SK-N-SH treated with all-trans-retinoic acid at 6 μM for 48 hours (cell line): ENCODE data around the gene NUDT16.

Experiments
- ATAC-seq: fragments of 200-7000 bp; cut with Tn5 transposase; 3 replicates; pipeline ENCODE4 v1.9.1; 2020; ENCODE audit warnings: mild to moderate bottlenecking, moderate library complexity
- ARNTL ChIP-seq: fragments of 450-650 bp; formaldehyde crosslinking; IDR thresholded peaks from 2 replicates; pipeline ENCODE4 v1.5.0; 2020; ENCODE audit warnings: low read depth, mild to moderate bottlenecking, moderate library complexity, borderline replicate concordance
- BACH2 ChIP-seq: fragments of 250-450 bp; sonication (Bioruptor Pico); IDR thresholded peaks from 2 replicates; pipeline ENCODE4 v1.9.0; 2021; ENCODE audit warnings: mild to moderate bottlenecking, borderline replicate concordance
- CREB5 ChIP-seq: fragments of 250-450 bp; sonication (Bioruptor Pico); IDR thresholded peaks from 2 replicates; pipeline ENCODE4 v1.5.1; 2020; ENCODE audit warnings: low read depth, mild to moderate bottlenecking, moderate library complexity
- CSDC2 ChIP-seq: fragments of 250-450 bp; sonication (Bioruptor Pico); IDR thresholded peaks from 2 replicates; pipeline ENCODE4 v1.5.0; 2020; ENCODE audit warnings: mild to moderate bottlenecking, moderate library complexity
- CSRNP3 ChIP-seq: fragments of 250-450 bp; sonication (Bioruptor Pico); IDR thresholded peaks from 2 replicates; pipeline ENCODE4 v1.5.1; 2021; ENCODE audit warnings: mild to moderate bottlenecking, moderate library complexity
- ESRRG ChIP-seq: fragments of 250-450 bp; sonication (Bioruptor Pico); IDR thresholded peaks from 2 replicates; pipeline ENCODE4 v1.6.1; 2021; ENCODE audit warnings: mild to moderate bottlenecking
- GLIS3 ChIP-seq: fragments of 250-450 bp; sonication (Bioruptor Pico); IDR thresholded peaks from 2 replicates; pipeline ENCODE4 v1.5.0; 2020; ENCODE audit warnings: mild to moderate bottlenecking, moderate library complexity
- ISL1 ChIP-seq: fragments of 250-450 bp; sonication (Bioruptor Pico); IDR thresholded peaks from 2 replicates; pipeline ENCODE4 v2.1.2; 2022; ENCODE audit warnings: mild to moderate bottlenecking, moderate library complexity
- OSR1 ChIP-seq: fragments of 250-450 bp; sonication (Bioruptor Pico); IDR thresholded peaks from 2 replicates; pipeline ENCODE4 v1.8.0; 2022; ENCODE audit warnings: moderate library complexity, mild to moderate bottlenecking, inconsistent platforms
- POU6F1 ChIP-seq: fragments of 250-450 bp; sonication (Bioruptor Pico); IDR thresholded peaks from 2 replicates; pipeline ENCODE4 v1.8.0; 2021; ENCODE audit warnings: low read depth, mild to moderate bottlenecking, moderate library complexity, borderline replicate concordance
- PPARA ChIP-seq: fragments of 250-450 bp; sonication (Bioruptor Pico); IDR thresholded peaks from 2 replicates; pipeline ENCODE4 v1.5.0; 2020; ENCODE audit warnings: mild to moderate bottlenecking, borderline replicate concordance
- RARB ChIP-seq: fragments of 250-450 bp; sonication (Bioruptor Pico); IDR thresholded peaks from 2 replicates; pipeline ENCODE4 v1.8.0; 2021; ENCODE audit warnings: mild to moderate bottlenecking, moderate library complexity
- SNAI2 ChIP-seq: fragments of 250-450 bp; sonication (Bioruptor Pico); IDR thresholded peaks from 2 replicates; pipeline ENCODE4 v1.5.0; 2020; ENCODE audit warnings: mild to moderate bottlenecking, moderate library complexity
- TCF4 ChIP-seq: fragments of 250-450 bp; sonication (Bioruptor Pico); IDR thresholded peaks from 2 replicates; pipeline ENCODE4 v1.8.0; 2021; ENCODE audit warnings: mild to moderate bottlenecking, moderate library complexity, borderline replicate concordance
- TOX ChIP-seq: fragments of 250-450 bp; sonication (Bioruptor Pico); IDR thresholded peaks from 2 replicates; pipeline ENCODE4 v1.8.0; 2021; ENCODE audit warnings: mild to moderate bottlenecking, moderate library complexity, borderline replicate concordance
- ZC3H10 ChIP-seq: fragments of 250-450 bp; sonication (Bioruptor Pico); IDR thresholded peaks from 2 replicates; pipeline ENCODE4 v1.5.1; 2021; ENCODE audit warnings: mild to moderate bottlenecking, moderate library complexity
- ZFP3 ChIP-seq: fragments of 250-450 bp; sonication (Bioruptor Pico); IDR thresholded peaks from 2 replicates; pipeline ENCODE4 v1.5.0; 2020; ENCODE audit warnings: mild to moderate bottlenecking, moderate library complexity
- ZFP30 ChIP-seq: fragments of 450-650 bp; formaldehyde crosslinking; IDR thresholded peaks from 2 replicates; pipeline ENCODE4 v1.5.0; 2022; ENCODE audit warnings: mild to moderate bottlenecking, moderate library complexity
- ZNF565 ChIP-seq: fragments of 450-650 bp; formaldehyde crosslinking; conservative IDR thresholded peaks from 2 replicates; pipeline ENCODE4 v1.5.0; 2020; ENCODE audit warnings: low read depth, mild to moderate bottlenecking, moderate library complexity
- ZNF70 ChIP-seq: fragments of 450-650 bp; formaldehyde crosslinking; IDR thresholded peaks from 2 replicates; pipeline ENCODE4 v1.5.0; 2020; ENCODE audit warnings: mild to moderate bottlenecking, moderate library complexity
- TF ChIP-seq, protein P1 (sequence below): fragments of 250-450 bp; sonication (Bioruptor Pico); IDR thresholded peaks from 2 replicates; pipeline ENCODE4 v1.8.0; 2020; ENCODE audit warnings: mild to moderate bottlenecking, moderate library complexity, borderline replicate concordance

NUDT16 gene

DNA sequence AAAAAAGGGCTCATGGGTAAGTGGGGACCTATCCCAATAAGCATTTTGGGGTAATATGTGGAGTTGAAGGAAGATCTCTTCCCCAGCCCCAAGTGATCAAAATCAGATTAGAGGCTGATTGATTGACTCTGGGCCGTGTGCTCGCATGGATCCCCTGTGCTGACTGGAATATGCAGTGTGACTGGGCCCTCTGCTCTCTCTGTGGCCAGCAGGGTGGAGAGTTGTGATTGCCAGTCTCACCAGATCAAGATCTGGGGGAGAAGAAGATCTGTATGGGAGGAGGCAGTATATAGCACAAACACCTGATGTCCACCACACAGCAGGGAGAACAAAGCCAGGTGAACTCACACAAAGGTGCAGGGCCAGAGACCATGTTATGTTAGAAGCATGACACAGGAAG, 8.8 kb downstream of the NUDT16 start:
- TF ChIP-seq TCF4 (CRISPR knock-in tag) (no peak), ZFP30 (no peak), ARNTL (CRISPR knock-in tag) (no peak), RARB (CRISPR knock-in tag) (no peak), ESRRG (CRISPR knock-in tag) (no peak), BACH2 (CRISPR knock-in tag) (no peak), ZFP3 (CRISPR knock-in tag) (no peak), OSR1 (no peak), TOX (CRISPR knock-in tag) (no peak), POU6F1 (CRISPR knock-in tag) (no peak)
- TF ChIP-seq, all 23 proteins: peak for 0

DNA sequence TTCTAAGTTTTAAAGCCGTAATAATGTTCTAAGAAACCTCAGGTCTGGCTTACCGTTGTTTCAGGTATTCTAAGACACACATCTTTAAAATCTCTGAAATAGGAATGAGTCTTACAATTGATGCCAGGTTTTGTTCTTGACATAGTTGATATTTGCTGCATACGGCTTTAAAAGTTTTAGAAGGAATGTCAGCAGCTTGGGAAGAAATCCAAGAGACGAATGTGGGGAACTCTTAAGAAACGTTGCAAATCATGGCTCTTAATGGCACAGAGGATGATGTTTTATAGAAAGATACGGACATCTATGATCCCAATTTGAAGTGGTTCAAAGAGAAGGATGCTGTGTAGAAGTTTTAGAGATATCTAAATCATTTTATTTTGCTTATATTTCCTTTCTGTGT, 11.5 kb downstream of the NUDT16 start:
- no peak for ATAC-seq

More for the DNA sequence above, 8.8 kb downstream of the NUDT16 start:
- no peak for ATAC-seq

GRCh38 chr3:131393868-131394267, 12.3 kb downstream of the NUDT16 start:
- ATAC-seq, result no peak
- no peak for TF ChIP-seq RARB (CRISPR knock-in tag)
- TF ChIP-seq ZNF565 (CRISPR knock-in tag), result no peak
- no peak for TF ChIP-seq CREB5 (CRISPR knock-in tag)
- no peak for TF ChIP-seq ZFP3 (CRISPR knock-in tag)
- TF ChIP-seq TOX (CRISPR knock-in tag), result no peak
- TF ChIP-seq, protein P1, sequence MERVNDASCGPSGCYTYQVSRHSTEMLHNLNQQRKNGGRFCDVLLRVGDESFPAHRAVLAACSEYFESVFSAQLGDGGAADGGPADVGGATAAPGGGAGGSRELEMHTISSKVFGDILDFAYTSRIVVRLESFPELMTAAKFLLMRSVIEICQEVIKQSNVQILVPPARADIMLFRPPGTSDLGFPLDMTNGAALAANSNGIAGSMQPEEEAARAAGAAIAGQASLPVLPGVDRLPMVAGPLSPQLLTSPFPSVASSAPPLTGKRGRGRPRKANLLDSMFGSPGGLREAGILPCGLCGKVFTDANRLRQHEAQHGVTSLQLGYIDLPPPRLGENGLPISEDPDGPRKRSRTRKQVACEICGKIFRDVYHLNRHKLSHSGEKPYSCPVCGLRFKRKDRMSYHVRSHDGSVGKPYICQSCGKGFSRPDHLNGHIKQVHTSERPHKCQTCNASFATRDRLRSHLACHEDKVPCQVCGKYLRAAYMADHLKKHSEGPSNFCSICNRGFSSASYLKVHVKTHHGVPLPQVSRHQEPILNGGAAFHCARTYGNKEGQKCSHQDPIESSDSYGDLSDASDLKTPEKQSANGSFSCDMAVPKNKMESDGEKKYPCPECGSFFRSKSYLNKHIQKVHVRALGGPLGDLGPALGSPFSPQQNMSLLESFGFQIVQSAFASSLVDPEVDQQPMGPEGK (CRISPR knock-in tag), result no peak
- no peak for TF ChIP-seq ZNF70 (CRISPR knock-in tag)
- no peak for TF ChIP-seq ISL1 (CRISPR knock-in tag)
- TF ChIP-seq ZFP30, result no peak
- no peak for TF ChIP-seq SNAI2 (CRISPR knock-in tag)
- no peak for TF ChIP-seq BACH2 (CRISPR knock-in tag)
- no peak for TF ChIP-seq CSDC2 (CRISPR knock-in tag)
- TF ChIP-seq PPARA (CRISPR knock-in tag), result no peak
- TF ChIP-seq CSRNP3, result no peak
- no peak for TF ChIP-seq TCF4 (CRISPR knock-in tag)
- no peak for TF ChIP-seq OSR1

More for the DNA sequence above, 11.5 kb downstream of the NUDT16 start:
- no peak for TF ChIP-seq ESRRG (CRISPR knock-in tag)
- TF ChIP-seq RARB (CRISPR knock-in tag), result no peak
- TF ChIP-seq TCF4 (CRISPR knock-in tag), result no peak
- TF ChIP-seq ARNTL (CRISPR knock-in tag), result no peak
- TF ChIP-seq SNAI2 (CRISPR knock-in tag), result no peak
- no peak for TF ChIP-seq PPARA (CRISPR knock-in tag)
- no peak for TF ChIP-seq OSR1
- TF ChIP-seq TOX (CRISPR knock-in tag), result no peak
- no peak for TF ChIP-seq GLIS3 (CRISPR knock-in tag)
- no peak for TF ChIP-seq CSRNP3
- TF ChIP-seq ZNF565 (CRISPR knock-in tag), result no peak
- no peak for TF ChIP-seq POU6F1 (CRISPR knock-in tag)
- no peak for TF ChIP-seq CSDC2 (CRISPR knock-in tag)
- TF ChIP-seq ZFP30, result no peak
- TF ChIP-seq ZC3H10, result no peak
